Transverse colon (tissue), 3 donors: ENCODE measurements around the gene ASPG.

Experiments
- POLR2A ChIP-seq: fragments of 450-650 bp; IDR thresholded peaks from one replicate; pipeline ENCODE4 v1.6.1; 2016; ENCODE audit warnings: antibody characterized with exemption, mild to moderate bottlenecking, moderate library complexity
- TF ChIP-seq, protein P1 (sequence below), 5 experiments: fragments of 200-600 bp in 3 of 5; fragments of 450-650 bp in 2 of 5; sonication (generic) in 3 of 5; IDR thresholded peaks; 1 replicate in 2 of 5; 2 replicates in 3 of 5; pipeline ENCODE4 v1.5.1; 2016 to 2017; ENCODE audit warnings: antibody characterized with exemption in 5 of 5, inconsistent platforms in 3 of 5, mild to moderate bottlenecking in 2 of 5, moderate library complexity in 1 of 5

DNA sequence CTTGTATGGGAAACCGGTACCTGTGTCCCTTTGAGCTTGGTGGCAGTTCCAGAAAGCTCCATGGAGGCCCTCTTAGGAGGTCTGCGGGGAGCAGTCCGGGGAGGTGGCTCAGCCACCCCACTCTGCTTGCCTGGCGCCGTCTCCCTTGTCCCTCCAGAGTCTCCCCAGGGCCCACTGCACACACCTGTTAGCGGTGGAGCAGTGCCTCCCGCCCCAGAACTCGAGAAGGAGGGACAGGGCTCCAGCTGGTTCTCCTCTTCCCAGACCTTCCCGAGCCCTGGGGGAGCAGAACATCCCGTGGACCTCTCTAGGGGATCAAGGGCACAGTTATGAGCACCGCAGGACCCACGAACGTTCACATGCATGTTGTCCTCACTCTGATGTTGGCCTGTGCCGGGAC is 10.8 kb downstream of the ASPG start:
- TF ChIP-seq, protein P1, sequence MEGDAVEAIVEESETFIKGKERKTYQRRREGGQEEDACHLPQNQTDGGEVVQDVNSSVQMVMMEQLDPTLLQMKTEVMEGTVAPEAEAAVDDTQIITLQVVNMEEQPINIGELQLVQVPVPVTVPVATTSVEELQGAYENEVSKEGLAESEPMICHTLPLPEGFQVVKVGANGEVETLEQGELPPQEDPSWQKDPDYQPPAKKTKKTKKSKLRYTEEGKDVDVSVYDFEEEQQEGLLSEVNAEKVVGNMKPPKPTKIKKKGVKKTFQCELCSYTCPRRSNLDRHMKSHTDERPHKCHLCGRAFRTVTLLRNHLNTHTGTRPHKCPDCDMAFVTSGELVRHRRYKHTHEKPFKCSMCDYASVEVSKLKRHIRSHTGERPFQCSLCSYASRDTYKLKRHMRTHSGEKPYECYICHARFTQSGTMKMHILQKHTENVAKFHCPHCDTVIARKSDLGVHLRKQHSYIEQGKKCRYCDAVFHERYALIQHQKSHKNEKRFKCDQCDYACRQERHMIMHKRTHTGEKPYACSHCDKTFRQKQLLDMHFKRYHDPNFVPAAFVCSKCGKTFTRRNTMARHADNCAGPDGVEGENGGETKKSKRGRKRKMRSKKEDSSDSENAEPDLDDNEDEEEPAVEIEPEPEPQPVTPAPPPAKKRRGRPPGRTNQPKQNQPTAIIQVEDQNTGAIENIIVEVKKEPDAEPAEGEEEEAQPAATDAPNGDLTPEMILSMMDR (IDR thresholded peaks at IDR 0.05) = no peak
- TF ChIP-seq POLR2A = no peak
